Measurements from ENCODE around the gene TAPT1.

- TF ChIP-seq CTCF (IDR thresholded peaks at IDR 0.05; ENCODE audit: low read length) (no peak), EZH2 (IDR thresholded peaks at IDR 0.05; ENCODE audit: borderline replicate concordance, low read length) (no peak)
Measured at GRCh38 chr4:16245241-16245640, 19.0 kb upstream of the TAPT1 start.

Measured in OCI-LY1 (cell line).